ENCODE results near the gene ZNF638.
"Not testable (repeated sequence)": the region's sequence is repeated elsewhere in the genome, so short reads cannot be mapped to it uniquely, and the experiment has no call there.

The ZNF638 gene

GRCh38 chr2:71317900-71318299 lies 13.7 kb upstream of the ZNF638 start:
- H3K36me3 Mint-ChIP-seq: peaks cover 14% of the 10 kb centered on the region
- not testable (repeated sequence) for H3K27me3 Mint-ChIP-seq; H3K4me1 Mint-ChIP-seq; H3K27ac Mint-ChIP-seq; DNase-seq (ENCODE audit: low spot score in 2 of 2); ATAC-seq (ENCODE audit: low read depth); H3K4me3 Mint-ChIP-seq
- peaks cover 36% of the 10 kb centered on the region for H3K9me3 Mint-ChIP-seq

- DNase-seq (ENCODE audit: low spot score in 2 of 2) (no peak), ATAC-seq (ENCODE audit: low read depth) (no peak)
- Mint-ChIP-seq H3K4me1 (no peaks in the 10 kb centered on the region), H3K9me3 (peaks cover 29% of the 10 kb centered on the region), H3K36me3 (peaks cover 10% of the 10 kb centered on the region), H3K4me3 (no peak overlapping the region), H3K27me3 (peaks cover 4% of the 10 kb centered on the region), H3K27ac (no peak overlapping the region)
These were observed 8.2 kb upstream of the ZNF638 start for GRCh38 chr2:71323386-71323785.

GRCh38 chr2:71326968-71327367 lies 4.6 kb upstream of the ZNF638 start:
- no peak for ATAC-seq (ENCODE audit: low read depth)
- Mint-ChIP-seq H3K36me3 (peaks cover 6% of the 10 kb centered on the region), H3K27me3 (no peaks in the 10 kb centered on the region), H3K27ac (no peak overlapping the region), H3K9me3 (peaks cover 7% of the 10 kb centered on the region), H3K4me1 (peaks cover 2% of the 10 kb centered on the region), H3K4me3 (no peak overlapping the region)
- no peak for DNase-seq (ENCODE audit: low spot score in 2 of 2)

- Mint-ChIP-seq H3K27me3 (no peaks in the 10 kb centered on the region), H3K36me3 (peaks cover 4% of the 10 kb centered on the region), H3K4me1 (peaks cover 8% of the 10 kb centered on the region), H3K27ac (no peak overlapping the region), H3K9me3 (no peaks in the 10 kb centered on the region), H3K4me3 (no peak overlapping the region)
- DNase-seq (ENCODE audit: low spot score in 2 of 2) (no peak), ATAC-seq (ENCODE audit: low read depth) (no peak)
These were observed 3.7 kb upstream of the ZNF638 start for GRCh38 chr2:71327916-71328315.

GRCh38 chr2:71330155-71330554 lies 1.4 kb upstream of the ZNF638 start:
- Mint-ChIP-seq H3K36me3 (peaks cover 7% of the 10 kb centered on the region), H3K27ac (no peak overlapping the region), H3K4me1 (peaks cover 19% of the 10 kb centered on the region), H3K27me3 (no peaks in the 10 kb centered on the region), H3K9me3 (no peaks in the 10 kb centered on the region), H3K4me3 (peak overlapping the region; percentile 32)
- no peak for ATAC-seq (ENCODE audit: low read depth)
- no peak for DNase-seq (ENCODE audit: low spot score in 2 of 2)

GRCh38 chr2:71330585-71331330 lies 824 bp upstream of the ZNF638 start:
- H3K36me3 Mint-ChIP-seq: peaks cover 7% of the 10 kb centered on the region
- no peaks in the 10 kb centered on the region for H3K27me3 Mint-ChIP-seq
- no peaks in the 10 kb centered on the region for H3K9me3 Mint-ChIP-seq
- ATAC-seq (ENCODE audit: low read depth) (no peak), DNase-seq (ENCODE audit: low spot score in 2 of 2) (no peak)
- H3K27ac Mint-ChIP-seq: peak overlapping the region; percentile 100
- peaks cover 19% of the 10 kb centered on the region for H3K4me1 Mint-ChIP-seq
- peak overlapping the region; percentile 100 for H3K4me3 Mint-ChIP-seq

GRCh38 chr2:71331331-71331580 lies 326 bp upstream of the ZNF638 start:
- H3K4me1 Mint-ChIP-seq: peaks cover 19% of the 10 kb centered on the region
- H3K4me3 Mint-ChIP-seq: peak overlapping the region; percentile 100
- not testable (repeated sequence) for DNase-seq (ENCODE audit: low spot score in 2 of 2)

GRCh38 chr2:71332435-71332796 lies 834 bp downstream of the ZNF638 start:
- DNase-seq (ENCODE audit: low spot score in 2 of 2) (no peak), ATAC-seq (ENCODE audit: low read depth) (no peak)
- peak overlapping the region; percentile 100 for H3K27ac Mint-ChIP-seq
- H3K9me3 Mint-ChIP-seq: no peaks in the 10 kb centered on the region
- peak overlapping the region; percentile 100 for H3K4me3 Mint-ChIP-seq
- H3K36me3 Mint-ChIP-seq: peaks cover 7% of the 10 kb centered on the region
- H3K27me3 Mint-ChIP-seq: no peaks in the 10 kb centered on the region
- peaks cover 19% of the 10 kb centered on the region for H3K4me1 Mint-ChIP-seq

More at GRCh38 chr2:71331331-71331580, 326 bp upstream of the ZNF638 start:
- H3K27me3 Mint-ChIP-seq; ATAC-seq (ENCODE audit: low read depth); H3K36me3 Mint-ChIP-seq; H3K9me3 Mint-ChIP-seq: not testable (repeated sequence)
- peak overlapping the region; percentile 100 for H3K27ac Mint-ChIP-seq

GRCh38 chr2:71333619-71334018 lies 2.0 kb downstream of the ZNF638 start:
- H3K36me3 Mint-ChIP-seq: peaks cover 11% of the 10 kb centered on the region
- H3K27ac Mint-ChIP-seq: peak overlapping the region; percentile 46
- H3K4me1 Mint-ChIP-seq: peaks cover 28% of the 10 kb centered on the region
- ATAC-seq (ENCODE audit: low read depth) (no peak), DNase-seq (ENCODE audit: low spot score in 2 of 2) (no peak)
- H3K9me3 Mint-ChIP-seq: no peaks in the 10 kb centered on the region
- no peaks in the 10 kb centered on the region for H3K27me3 Mint-ChIP-seq
- peak overlapping the region; percentile 75 for H3K4me3 Mint-ChIP-seq

- Mint-ChIP-seq H3K4me1 (peaks cover 41% of the 10 kb centered on the region), H3K27me3 (no peaks in the 10 kb centered on the region), H3K9me3 (no peaks in the 10 kb centered on the region), H3K4me3 (no peak overlapping the region), H3K27ac (no peak overlapping the region), H3K36me3 (peaks cover 14% of the 10 kb centered on the region)
- DNase-seq (ENCODE audit: low spot score in 2 of 2) (no peak), ATAC-seq (ENCODE audit: low read depth) (no peak)
These were observed 4.8 kb downstream of the ZNF638 start for GRCh38 chr2:71336384-71336783.

GRCh38 chr2:71336802-71337201 lies 5.2 kb downstream of the ZNF638 start:
- ATAC-seq (ENCODE audit: low read depth) (no peak), DNase-seq (ENCODE audit: low spot score in 2 of 2) (no peak)
- Mint-ChIP-seq H3K27ac (no peak overlapping the region), H3K9me3 (no peaks in the 10 kb centered on the region), H3K27me3 (no peaks in the 10 kb centered on the region), H3K36me3 (peaks cover 12% of the 10 kb centered on the region), H3K4me1 (peaks cover 39% of the 10 kb centered on the region), H3K4me3 (no peak overlapping the region)

GRCh38 chr2:71337776-71338175 lies 6.2 kb downstream of the ZNF638 start:
- H3K36me3 Mint-ChIP-seq: peaks cover 14% of the 10 kb centered on the region
- peak overlapping the region; percentile 9 for H3K27ac Mint-ChIP-seq
- no peak for ATAC-seq (ENCODE audit: low read depth)
- no peaks in the 10 kb centered on the region for H3K9me3 Mint-ChIP-seq
- H3K27me3 Mint-ChIP-seq: no peaks in the 10 kb centered on the region
- no peak for DNase-seq (ENCODE audit: low spot score in 2 of 2)
- peaks cover 38% of the 10 kb centered on the region for H3K4me1 Mint-ChIP-seq
- no peak overlapping the region for H3K4me3 Mint-ChIP-seq

- no peak overlapping the region for H3K4me3 Mint-ChIP-seq
- H3K9me3 Mint-ChIP-seq: no peaks in the 10 kb centered on the region
- ATAC-seq (ENCODE audit: low read depth) (no peak), DNase-seq (ENCODE audit: low spot score in 2 of 2) (no peak)
- no peaks in the 10 kb centered on the region for H3K27me3 Mint-ChIP-seq
- peaks cover 28% of the 10 kb centered on the region for H3K4me1 Mint-ChIP-seq
- peak overlapping the region; percentile 8 for H3K27ac Mint-ChIP-seq
- peaks cover 11% of the 10 kb centered on the region for H3K36me3 Mint-ChIP-seq
These were observed 8.1 kb downstream of the ZNF638 start for GRCh38 chr2:71339685-71340084.

GRCh38 chr2:71340176-71340575 lies 8.6 kb downstream of the ZNF638 start:
- DNase-seq (ENCODE audit: low spot score in 2 of 2) (no peak), ATAC-seq (ENCODE audit: low read depth) (no peak)
- H3K4me3 Mint-ChIP-seq: no peak overlapping the region
- H3K4me1 Mint-ChIP-seq: peaks cover 28% of the 10 kb centered on the region
- peak overlapping the region; percentile 8 for H3K27ac Mint-ChIP-seq
- H3K9me3 Mint-ChIP-seq: no peaks in the 10 kb centered on the region
- no peaks in the 10 kb centered on the region for H3K27me3 Mint-ChIP-seq
- peaks cover 11% of the 10 kb centered on the region for H3K36me3 Mint-ChIP-seq

- Mint-ChIP-seq H3K4me1 (peaks cover 34% of the 10 kb centered on the region), H3K4me3 (no peak overlapping the region), H3K36me3 (peaks cover 13% of the 10 kb centered on the region), H3K9me3 (no peaks in the 10 kb centered on the region), H3K27me3 (no peaks in the 10 kb centered on the region), H3K27ac (no peak overlapping the region)
- DNase-seq (ENCODE audit: low spot score in 2 of 2): no peak
- no peak for ATAC-seq (ENCODE audit: low read depth)
These were observed 10.1 kb downstream of the ZNF638 start for GRCh38 chr2:71341645-71342044.

Measured in memory B cell (primary cell).